HG03565 (cell line): ENCODE measurements around the gene PBX2.
"Not testable (repeated sequence)": the region's sequence is repeated elsewhere in the genome, so short reads cannot be mapped to it uniquely, and the experiment has no call there.

Experiments
- ATAC-seq: cut with Tn5 transposase; IDR thresholded peaks from one replicate; pipeline ENCODE4 v1.9.1; 2021; ENCODE audit warnings: mild to moderate bottlenecking, moderate library complexity; ENCODE audit not compliant: unreplicated experiment

Gene PBX2

GRCh38 chr6:32151863-32152768 is 37.9 kb downstream of the PBX2 start, which contains the start of gene PRRT1:
Gene PRRT1, minus strand, starts transcription at chr6:32151939. Its CDS starts 112 bp downstream, at chr6:32151827.
- ATAC-seq = no peak

GRCh38 chr6:32151181-32151862 is 38.7 kb downstream of the PBX2 start:
- ATAC-seq = no peak

DNA sequence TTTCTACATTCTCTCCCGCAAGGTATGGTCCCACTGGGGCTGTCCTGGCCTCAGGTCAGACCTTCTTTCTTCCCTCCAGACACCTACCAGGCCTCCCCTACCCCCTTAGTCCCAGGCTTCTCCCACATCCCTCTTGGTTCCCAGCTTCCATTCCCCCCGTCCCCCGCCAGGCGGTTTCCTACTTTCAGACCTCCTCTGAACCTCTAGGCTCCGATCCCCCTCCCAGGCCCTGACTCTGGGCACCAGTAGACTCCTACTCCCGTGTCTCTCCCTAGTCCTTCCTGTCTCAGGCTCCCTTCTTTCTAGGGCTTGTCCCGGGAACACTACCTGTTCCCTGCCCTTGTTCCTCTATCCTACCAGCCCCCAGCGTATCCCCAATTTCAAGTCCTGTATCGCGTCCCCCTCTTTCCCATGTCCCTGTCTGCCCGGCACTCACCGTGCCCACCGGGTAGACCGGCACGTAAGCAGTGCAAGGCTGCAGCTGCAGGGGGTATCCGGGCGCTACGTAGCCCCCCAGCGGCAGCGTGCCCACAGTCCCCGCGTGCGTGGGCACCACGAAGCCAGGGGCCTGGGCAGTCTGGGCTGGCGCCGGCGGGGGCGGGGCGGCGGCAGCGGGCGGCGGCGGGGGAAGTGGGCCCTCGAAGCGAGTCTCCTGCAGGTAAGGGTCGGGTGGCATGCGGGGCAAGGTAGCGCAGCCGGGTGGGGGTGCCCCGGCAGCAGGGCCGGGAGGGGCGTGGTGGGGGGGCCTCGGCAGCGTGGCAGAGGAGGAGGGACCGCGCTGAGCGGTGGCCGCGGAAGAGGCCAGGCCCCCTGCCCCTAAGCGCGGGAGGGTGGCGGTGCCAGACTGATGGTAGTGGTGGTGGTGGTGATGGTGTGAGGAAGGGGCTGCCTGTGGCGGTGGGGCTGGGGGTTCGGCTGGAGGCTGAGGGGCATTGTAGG is 39.8 kb downstream of the PBX2 start:
- no peak for ATAC-seq

DNA sequence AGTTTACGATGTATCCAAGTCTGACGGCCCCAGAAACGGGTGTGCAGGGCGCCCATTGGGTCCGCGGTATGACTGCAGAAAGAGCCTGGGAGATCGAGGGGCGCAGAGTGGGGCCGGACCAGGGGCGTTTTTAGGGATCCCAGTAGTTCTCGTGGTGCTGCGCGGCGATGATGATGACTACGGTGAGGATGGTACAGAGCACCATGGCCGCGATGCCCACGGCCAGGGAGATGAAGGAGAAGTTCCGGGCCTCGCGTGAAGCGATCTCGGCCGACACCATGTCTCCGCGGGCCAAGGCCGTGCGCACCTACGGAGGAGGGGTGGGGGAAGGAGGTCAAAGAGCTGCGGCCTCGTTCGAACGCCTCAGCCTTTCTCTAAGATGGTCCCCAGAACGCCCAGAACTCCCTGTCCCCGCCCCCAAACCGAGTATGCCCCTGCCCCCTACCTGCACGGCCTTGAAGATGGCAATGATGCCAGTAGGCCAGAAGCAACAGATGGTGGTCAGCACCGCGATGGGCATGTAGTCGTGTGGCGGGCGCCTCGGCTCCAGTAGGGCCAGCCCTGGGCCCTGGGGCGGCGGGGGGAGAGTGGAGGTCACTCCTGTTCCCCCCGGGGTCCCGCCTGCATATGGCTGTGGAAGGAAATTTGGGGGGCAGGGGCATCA is 40.8 kb downstream of the PBX2 start:
- ATAC-seq = no peak

- no peak for ATAC-seq
Observed at GRCh38 chr6:32148289-32149091, 41.5 kb downstream of the PBX2 start.

DNA sequence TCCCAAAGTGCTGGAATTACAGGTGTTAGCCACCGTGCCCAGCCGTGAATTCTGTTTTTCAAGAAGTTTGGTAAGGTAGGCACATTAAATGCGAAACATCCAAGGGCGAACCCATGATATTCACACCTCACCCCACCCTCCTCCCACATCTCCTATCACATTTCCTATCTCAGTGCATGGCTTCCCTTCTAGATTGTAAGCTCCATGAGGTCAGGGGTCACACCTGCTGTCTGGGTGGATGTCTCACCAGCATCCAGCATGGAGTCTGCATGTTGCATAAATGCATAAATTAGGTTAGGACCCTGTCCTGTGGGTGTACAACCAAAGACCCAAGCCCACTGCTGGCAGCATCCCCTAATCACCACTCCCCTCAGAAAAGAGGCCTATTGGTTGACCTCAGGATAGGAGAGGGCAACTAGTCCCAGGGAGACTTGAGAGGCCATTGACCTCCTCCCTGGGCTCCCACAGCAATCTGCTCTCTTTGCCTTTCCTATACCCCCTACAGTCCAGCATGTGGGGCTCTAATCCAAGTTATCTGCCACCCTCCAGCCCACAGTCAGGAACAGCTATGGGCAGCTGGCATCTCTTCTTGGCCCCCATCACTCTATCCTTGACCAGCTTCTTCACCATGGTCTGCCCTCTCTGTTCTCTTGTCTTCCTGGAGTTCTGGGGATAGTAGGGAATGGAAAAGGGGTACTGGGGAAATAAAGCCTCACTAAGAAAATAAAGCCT is 42.4 kb downstream of the PBX2 start:
- ATAC-seq = no peak

DNA sequence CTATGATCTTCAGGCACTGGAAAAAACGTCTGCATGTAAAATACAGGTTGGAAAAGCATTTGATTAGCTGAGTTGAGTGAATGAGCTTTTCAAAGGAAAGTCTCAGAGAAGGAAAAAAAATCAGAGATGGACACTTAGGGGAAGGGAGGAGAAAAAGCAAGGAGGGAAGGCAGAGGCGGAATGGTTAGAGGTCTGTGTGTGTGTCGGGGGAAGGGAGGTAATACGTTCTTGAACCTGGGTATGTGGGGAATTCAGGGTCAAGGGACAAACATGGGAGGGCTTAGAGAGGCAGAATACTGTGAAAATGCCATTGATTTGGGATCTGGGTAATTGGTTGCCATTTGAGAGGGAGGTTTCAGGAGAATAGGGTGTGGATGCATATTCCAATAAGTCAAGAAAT is 43.3 kb downstream of the PBX2 start:
- no peak for ATAC-seq

DNA sequence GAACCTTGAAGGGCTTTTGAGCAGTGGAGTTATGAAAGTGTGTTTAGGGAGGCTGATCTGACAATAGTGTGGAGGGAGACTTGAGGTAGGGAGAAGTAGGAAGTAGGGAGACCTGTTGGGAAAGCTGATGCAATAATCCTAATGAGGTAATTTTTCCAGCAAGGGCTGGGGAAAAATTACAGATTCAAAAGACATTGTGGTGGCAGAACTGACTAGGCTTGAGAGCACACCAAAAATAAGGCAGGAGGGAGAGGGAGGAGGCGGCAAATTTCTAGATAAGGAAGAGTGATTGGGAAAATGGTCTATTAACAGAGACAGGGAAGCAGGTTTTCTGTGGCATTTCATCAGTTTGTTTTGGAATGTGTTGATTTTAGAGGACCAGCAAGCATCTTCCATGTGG is 43.7 kb downstream of the PBX2 start:
- ATAC-seq = no peak

- not testable (repeated sequence) for ATAC-seq
Observed at GRCh38 chr6:32144238-32144637, 45.8 kb downstream of the PBX2 start.

- no peak for ATAC-seq
Observed at GRCh38 chr6:32140420-32141046, 49.5 kb downstream of the PBX2 start.

GRCh38 chr6:32139590-32139989 is 50.4 kb downstream of the PBX2 start:
- no peak for ATAC-seq

DNA sequence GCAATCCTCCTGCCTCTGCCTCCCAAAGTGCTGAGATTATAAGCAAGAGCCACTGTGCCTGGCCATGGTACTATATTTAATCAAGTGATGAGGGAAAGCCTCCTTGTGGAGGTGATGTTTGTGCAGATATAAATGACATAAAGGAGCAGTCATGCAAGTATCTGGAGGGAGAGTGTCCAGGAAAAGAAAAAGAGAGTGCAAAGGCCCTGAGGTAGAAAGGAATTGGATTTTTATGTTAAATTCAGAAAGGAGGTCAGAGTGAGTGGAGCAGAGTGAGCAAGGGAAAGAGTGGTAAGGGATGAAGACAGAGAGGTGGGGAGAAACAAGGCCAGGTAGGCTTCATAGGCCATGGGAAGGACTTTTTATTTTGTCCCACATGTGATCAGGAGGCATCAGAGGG is 52.5 kb downstream of the PBX2 start:
- no peak for ATAC-seq
